Renal cortex interstitium (tissue), 11 donors: ENCODE measurements around the gene ATG101. TPM values are rescaled to one million over a fixed set of nuclear protein-coding genes. Genes with fewer than 3 reads are reported as not detected.
A peak's percentile ranks its signal among the peaks of the same experiment; 100 is the strongest.

ENCODE experiments used
- DNase-seq, 11 donors: peaks; one replicate each; pipeline ENCODE4 v3.0.0-alpha.2; 2013; ENCODE audit warnings: low read depth in 9 of 11, low spot score in 4 of 11; ENCODE audit errors: extremely low read depth in 1 of 11
- polyA plus RNA-seq, 3 donors: library from polyadenylated mRNA; unstranded; fragments of 120-200 nt; gene quantifications; one replicate each; pipeline ENCODE4 v1.2.1, GENCODE V29; 2013; ENCODE audit not compliant: insufficient read length in 3 of 3

Gene ATG101
- polyA plus RNA-seq, 3 donors = 21.8 to 32.0 (median 24.7) TPM

GRCh38 chr12:52035926-52036325, 33.9 kb upstream of the ATG101 start:
- no peak for DNase-seq

GRCh38 chr12:52036587-52037171, 33.1 kb upstream of the ATG101 start:
- DNase-seq = peak in 3 of 11 donors; percentile 75 to 84 (median 81)

- no peak for DNase-seq
Observed at GRCh38 chr12:52037248-52037861, 32.4 kb upstream of the ATG101 start.

- DNase-seq = no peak
Observed at GRCh38 chr12:52038447-52038846, 31.3 kb upstream of the ATG101 start.

GRCh38 chr12:52041035-52041434, 28.7 kb upstream of the ATG101 start:
- no peak for DNase-seq

- no peak for DNase-seq
Observed at GRCh38 chr12:52041695-52042123, 28.1 kb upstream of the ATG101 start.

GRCh38 chr12:52042706-52043385, 26.9 kb upstream of the ATG101 start:
- DNase-seq = no peak

- no peak for DNase-seq
Observed at GRCh38 chr12:52043386-52044212, 26.2 kb upstream of the ATG101 start.

GRCh38 chr12:52044292-52044983, 25.3 kb upstream of the ATG101 start:
- no peak for DNase-seq

GRCh38 chr12:52045794-52046199, 24.0 kb upstream of the ATG101 start:
- no peak for DNase-seq

- DNase-seq = no peak
Observed at GRCh38 chr12:52046859-52047258, 22.9 kb upstream of the ATG101 start.

- no peak for DNase-seq
Observed at GRCh38 chr12:52049286-52049685, 20.5 kb upstream of the ATG101 start.

- DNase-seq = no peak
Observed at GRCh38 chr12:52049688-52050087, 20.1 kb upstream of the ATG101 start.

- DNase-seq = no peak
Observed at GRCh38 chr12:52050116-52050757, 19.5 kb upstream of the ATG101 start.

GRCh38 chr12:52050758-52051541, 18.8 kb upstream of the ATG101 start, which contains the start of gene NR4A1:
Gene NR4A1 (plus strand): TSS chr12:52051442. CDS start chr12:52054329, 2,887 bp downstream.
- peak; percentile 66 to 93 (median 86) for DNase-seq

- no peak for DNase-seq
Observed at GRCh38 chr12:52052468-52053186, 17.2 kb upstream of the ATG101 start.

- no peak for DNase-seq
Observed at GRCh38 chr12:52053536-52054209, 16.1 kb upstream of the ATG101 start.
